C4-2B (cell line): Measurements from ENCODE around the gene NDUFA11.

Source experiments
- ZFX ChIP-seq: fragments of 450-650 bp; IDR thresholded peaks from 2 replicates; pipeline ENCODE4 v1.6.1; 2017
- TF ChIP-seq, protein P1 (sequence below): fragments of 450-650 bp; conservative IDR thresholded peaks from 2 replicates; pipeline ENCODE4 v1.5.1; 2017; ENCODE audit warnings: mild to moderate bottlenecking

- TF ChIP-seq, protein P1, sequence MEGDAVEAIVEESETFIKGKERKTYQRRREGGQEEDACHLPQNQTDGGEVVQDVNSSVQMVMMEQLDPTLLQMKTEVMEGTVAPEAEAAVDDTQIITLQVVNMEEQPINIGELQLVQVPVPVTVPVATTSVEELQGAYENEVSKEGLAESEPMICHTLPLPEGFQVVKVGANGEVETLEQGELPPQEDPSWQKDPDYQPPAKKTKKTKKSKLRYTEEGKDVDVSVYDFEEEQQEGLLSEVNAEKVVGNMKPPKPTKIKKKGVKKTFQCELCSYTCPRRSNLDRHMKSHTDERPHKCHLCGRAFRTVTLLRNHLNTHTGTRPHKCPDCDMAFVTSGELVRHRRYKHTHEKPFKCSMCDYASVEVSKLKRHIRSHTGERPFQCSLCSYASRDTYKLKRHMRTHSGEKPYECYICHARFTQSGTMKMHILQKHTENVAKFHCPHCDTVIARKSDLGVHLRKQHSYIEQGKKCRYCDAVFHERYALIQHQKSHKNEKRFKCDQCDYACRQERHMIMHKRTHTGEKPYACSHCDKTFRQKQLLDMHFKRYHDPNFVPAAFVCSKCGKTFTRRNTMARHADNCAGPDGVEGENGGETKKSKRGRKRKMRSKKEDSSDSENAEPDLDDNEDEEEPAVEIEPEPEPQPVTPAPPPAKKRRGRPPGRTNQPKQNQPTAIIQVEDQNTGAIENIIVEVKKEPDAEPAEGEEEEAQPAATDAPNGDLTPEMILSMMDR, result no peak
- TF ChIP-seq ZFX, result no peak
These were observed 23.3 kb upstream of the NDUFA11 start for GRCh38 chr19:5926641-5927440.
